Spinal cord (tissue), 10 donors: ENCODE data around the gene PROC. TPM values are rescaled to one million over a fixed set of nuclear protein-coding genes. Genes with fewer than 3 reads are reported as not detected.

Experiments used
- DNase-seq, 6 donors: peaks; one replicate each; pipeline versions ENCODE4 v3.0.0 to v3.0.0-alpha.2; 2013 to 2015; ENCODE audit warnings: low spot score in 6 of 6, low read depth in 4 of 6
- H3K27ac ChIP-seq: one replicate; pipeline ENCODE4 v1.5.1; 2013; ENCODE audit warnings: low read depth, low read length, control low read depth
- H3K27me3 ChIP-seq: one replicate; pipeline ENCODE4 v1.6.1; 2013; ENCODE audit warnings: low read length; ENCODE audit not compliant: control insufficient read depth, insufficient read depth
- H3K36me3 ChIP-seq: one replicate; pipeline ENCODE4 v1.6.1; 2013; ENCODE audit warnings: low read length; ENCODE audit not compliant: control insufficient read depth, insufficient read depth
- H3K4me1 ChIP-seq: one replicate; pipeline ENCODE4 v1.6.1; 2013; ENCODE audit warnings: low read length; ENCODE audit not compliant: control insufficient read depth, insufficient read depth
- H3K4me3 ChIP-seq: one replicate; pipeline ENCODE4 v1.5.1; 2013; ENCODE audit warnings: low read depth, low read length, control low read depth
- H3K9me3 ChIP-seq: one replicate; pipeline ENCODE4 v1.6.1; 2013; ENCODE audit warnings: low read length; ENCODE audit not compliant: control insufficient read depth, insufficient read depth
- WGBS: methylation state at CpG from one replicate; pipeline ENCODE4 v1.1.5; 2013; ENCODE audit warnings: missing lambda C conversion rate; ENCODE audit not compliant: insufficient coverage; 5-methylcytosine and 5-hydroxymethylcytosine counted together
- polyA plus RNA-seq, 2 donors: library from polyadenylated mRNA; unstranded; fragments of 120-200 nt; gene quantifications; one replicate each; pipeline ENCODE4 v1.2.1, GENCODE V29; 2013; ENCODE audit not compliant: insufficient read length in 2 of 2
- total RNA-seq, 2 donors: library from RNA; depleted of rRNA in 1 of 2; stranded (reverse); fragments of 120-200 nt in 1 of 2; fragments of >200 nt in 1 of 2; gene quantifications; one replicate each; pipeline versions ENCODE4 v1.2.3 to v1.2.4, GENCODE V29; 2013 to 2014
- donor health status: healthy.

Gene PROC
- total and polyA plus RNA-seq, 4 donors, result 0.99 to 7.0 (median 3.6) TPM

DNA sequence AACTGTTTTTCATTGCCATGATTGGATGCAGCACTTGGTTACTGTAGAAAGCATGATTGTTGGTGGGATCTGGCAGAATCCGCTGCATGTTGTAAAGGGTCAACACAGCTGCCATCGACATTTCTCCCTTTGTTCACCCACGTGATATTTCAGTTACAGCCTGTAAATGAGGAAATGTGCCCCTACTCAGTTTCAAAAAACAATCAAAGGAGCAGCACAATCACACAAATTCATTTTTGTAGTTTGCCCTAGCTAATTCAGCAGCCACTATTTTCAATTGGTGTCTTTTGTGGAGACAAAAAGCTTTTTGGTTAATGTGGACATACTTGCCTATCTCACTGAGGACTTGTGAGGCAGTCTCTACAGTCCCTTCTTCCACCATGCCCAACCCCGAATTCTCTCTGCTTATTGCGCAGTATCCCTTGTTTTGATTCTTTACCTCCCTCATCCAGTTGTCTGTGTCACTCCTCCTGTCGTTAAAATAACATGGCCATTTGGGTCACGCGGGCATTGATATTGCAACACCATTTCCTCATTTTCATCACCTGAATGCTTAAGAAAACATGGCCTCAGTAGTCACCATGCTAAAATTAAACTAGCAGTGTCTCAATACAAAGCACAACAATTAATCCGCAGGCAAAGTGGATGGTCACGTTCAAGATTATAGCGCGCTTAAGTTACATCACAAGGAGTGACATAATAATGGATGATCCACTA is 6.4 kb upstream of the PROC start:
- Histone ChIP-seq H3K4me1 (peaks cover 30% of the 10 kb centered on the region), H3K27ac (no peak overlapping the region), H3K4me3 (no peak overlapping the region), H3K27me3 (peaks cover 17% of the 10 kb centered on the region), H3K36me3 (no peaks in the 10 kb centered on the region), H3K9me3 (no peaks in the 10 kb centered on the region)
- 91% methylated on average over 7 of the region's 12 CpGs for WGBS
- peak in 2 of 6 donors; percentile 6 to 57 for DNase-seq

DNA sequence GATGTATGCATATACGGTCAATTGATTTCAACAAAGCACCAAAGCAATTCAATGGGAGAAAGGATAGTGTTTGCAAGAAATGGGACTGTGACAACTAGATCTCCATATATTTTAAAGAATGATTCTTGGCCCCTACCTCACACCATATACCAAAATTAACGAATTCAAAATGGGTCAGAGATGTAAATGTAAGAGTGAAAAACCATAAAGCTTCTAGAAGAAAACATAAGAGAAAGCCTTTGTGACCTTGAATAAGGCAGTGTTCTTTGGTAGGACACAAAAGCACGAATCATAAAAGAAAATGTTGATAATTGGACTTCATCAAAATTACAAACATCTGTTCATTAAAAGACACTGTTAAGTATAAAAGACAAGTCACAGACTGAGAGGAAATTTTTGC is 5.0 kb upstream of the PROC start:
- Histone ChIP-seq H3K27ac (no peak overlapping the region), H3K27me3 (peaks cover 21% of the 10 kb centered on the region), H3K4me3 (no peak overlapping the region), H3K4me1 (peaks cover 26% of the 10 kb centered on the region), H3K36me3 (no peaks in the 10 kb centered on the region), H3K9me3 (no peaks in the 10 kb centered on the region)
- WGBS, result no CpG with 5 or more reads among the region's 3 CpGs
- no peak for DNase-seq

DNA sequence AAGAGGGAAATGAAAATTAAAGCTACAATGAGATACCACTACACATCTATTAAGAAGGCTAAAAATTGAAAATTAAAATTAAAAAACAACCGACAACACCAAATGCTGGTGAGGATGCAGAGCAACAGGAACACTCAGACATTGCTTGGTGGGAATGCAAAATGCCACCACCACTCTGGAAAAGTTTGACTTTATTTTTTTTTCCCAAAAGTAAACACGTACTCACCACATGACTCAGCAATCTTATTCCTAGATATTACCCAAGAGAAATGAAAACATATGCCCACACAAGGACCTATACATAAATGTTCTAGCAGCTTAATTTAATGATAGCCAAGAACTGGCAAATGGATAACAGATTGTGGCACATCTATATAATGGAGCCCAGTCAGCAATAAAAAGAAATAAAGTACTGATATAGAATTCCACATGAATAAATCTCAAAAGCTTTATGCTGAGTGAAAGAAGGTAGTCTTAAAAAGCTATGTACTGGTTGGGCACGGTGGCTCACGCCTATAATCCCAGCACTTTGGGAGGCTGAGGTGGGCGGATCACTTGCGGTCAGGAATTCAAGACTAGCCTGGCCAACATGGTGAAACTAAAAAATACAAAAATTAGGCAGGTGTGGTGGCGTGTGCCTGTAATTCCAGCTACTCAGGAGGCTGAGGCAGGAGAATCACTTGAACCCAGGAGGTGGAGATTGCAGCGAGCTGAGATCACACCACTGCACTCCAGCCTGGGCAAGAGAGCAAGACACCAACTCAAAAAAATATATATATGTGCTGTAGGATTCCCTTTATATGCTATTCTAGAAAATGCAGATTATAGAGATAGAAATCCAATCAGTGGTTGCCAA is 4.2 kb upstream of the PROC start:
- no peak overlapping the region for H3K27ac ChIP-seq
- H3K4me3 ChIP-seq, result no peak overlapping the region
- WGBS, result 81% methylated on average over 5 of the region's 8 CpGs
- DNase-seq, result no peak
- H3K9me3 ChIP-seq, result no peaks in the 10 kb centered on the region
- H3K4me1 ChIP-seq, result peaks cover 18% of the 10 kb centered on the region
- peaks cover 21% of the 10 kb centered on the region for H3K27me3 ChIP-seq
- H3K36me3 ChIP-seq, result no peaks in the 10 kb centered on the region

DNA sequence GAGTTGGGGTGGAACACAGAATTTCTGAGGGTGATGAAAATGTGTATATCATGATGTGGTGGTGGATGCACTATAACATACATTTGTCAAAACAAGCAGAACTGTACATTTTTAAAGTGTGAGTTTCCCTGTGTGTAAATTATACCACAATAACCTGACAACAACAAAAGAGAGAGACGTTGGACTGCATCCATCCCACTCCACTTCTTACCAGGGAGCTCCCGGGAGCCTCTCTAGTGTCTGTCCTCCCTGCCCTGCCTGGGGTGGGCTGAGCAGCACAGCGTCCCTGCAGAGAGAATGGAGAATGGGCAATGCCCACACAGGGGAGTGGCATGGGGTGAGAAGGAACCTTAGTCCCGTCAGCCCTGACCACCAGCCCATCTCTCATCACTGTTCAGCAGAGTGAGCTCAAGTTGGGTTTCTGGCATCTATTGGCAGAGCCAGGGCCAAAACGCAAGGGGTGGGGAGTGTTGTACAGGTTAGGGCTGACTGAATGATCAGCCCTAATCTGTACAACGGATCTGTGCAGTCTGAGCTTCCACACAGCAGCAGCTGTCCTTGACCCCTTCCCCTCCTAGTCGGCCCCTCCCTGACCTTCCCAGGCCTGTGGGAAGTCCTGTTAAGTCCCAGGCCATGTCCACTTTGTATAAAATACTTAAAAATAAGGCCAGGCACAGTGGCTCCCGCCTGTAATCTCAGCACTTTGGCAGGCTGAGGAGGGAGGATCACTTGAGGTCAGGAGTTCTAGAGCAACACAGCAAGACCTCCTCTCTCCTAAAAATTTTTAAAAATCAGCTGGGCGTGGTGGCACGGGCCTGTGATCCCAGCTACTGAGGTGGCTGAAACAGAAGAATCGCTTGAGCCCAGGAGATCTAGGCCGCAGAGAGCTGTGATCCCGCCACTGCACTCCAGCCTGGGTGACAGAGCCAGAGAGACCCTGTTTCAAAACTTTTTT is 3.3 kb upstream of the PROC start:
- H3K9me3 ChIP-seq, result no peaks in the 10 kb centered on the region
- DNase-seq, result no peak
- no peak overlapping the region for H3K27ac ChIP-seq
- H3K4me3 ChIP-seq, result no peak overlapping the region
- peaks cover 21% of the 10 kb centered on the region for H3K27me3 ChIP-seq
- H3K4me1 ChIP-seq, result peaks cover 18% of the 10 kb centered on the region
- 83% methylated on average over 5 of the region's 13 CpGs for WGBS
- no peaks in the 10 kb centered on the region for H3K36me3 ChIP-seq

DNA sequence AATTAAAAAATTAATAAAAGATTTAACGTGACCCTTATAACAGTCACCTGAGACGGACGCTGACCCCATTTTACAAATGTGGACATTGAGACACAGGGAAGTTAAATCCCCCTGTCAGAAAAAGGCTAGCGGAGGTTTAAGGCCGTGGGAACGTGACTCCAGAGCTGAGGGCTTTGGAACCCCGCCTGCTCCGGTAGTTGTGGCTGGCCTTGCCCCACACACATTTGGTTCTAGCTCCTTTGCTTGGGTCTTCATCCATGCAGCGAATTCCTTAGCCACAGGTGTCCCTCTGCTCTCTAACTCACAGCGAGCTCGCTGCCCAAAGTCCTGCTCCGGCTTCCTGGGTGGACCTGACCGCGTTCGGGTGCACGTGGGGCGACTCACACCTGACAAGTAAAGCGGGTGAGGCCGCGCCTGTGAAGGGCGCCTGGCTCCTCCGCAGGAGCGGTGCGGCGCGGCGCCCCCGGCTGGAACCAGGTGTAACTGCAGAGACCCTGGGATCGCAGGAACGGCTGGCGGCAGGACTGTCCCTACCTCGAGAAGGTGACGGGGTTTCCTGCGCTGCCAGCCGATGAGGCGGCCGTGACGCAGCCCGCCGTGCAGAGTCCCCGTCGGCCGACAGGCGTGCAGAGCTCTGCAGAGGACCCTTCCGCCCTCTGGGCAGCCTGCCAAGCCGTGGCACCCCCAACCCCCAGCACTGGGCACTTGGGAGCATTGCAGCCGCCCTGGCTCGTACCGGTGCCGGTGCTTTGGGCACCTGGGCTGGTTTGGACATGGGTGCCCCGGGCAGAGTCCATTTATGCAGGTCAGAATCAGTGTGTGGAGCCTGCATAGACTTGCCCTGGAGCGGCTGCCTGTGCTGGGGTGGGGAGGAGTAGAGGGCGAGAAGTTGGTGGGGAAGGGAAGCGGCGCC is 2.4 kb upstream of the PROC start:
- DNase-seq, result peak in 2 of 6 donors; percentile 36 to 57
- no peak overlapping the region for H3K27ac ChIP-seq
- 9% methylated on average over 51 of the region's 55 CpGs for WGBS
- H3K4me1 ChIP-seq, result peaks cover 18% of the 10 kb centered on the region
- H3K9me3 ChIP-seq, result no peaks in the 10 kb centered on the region
- H3K4me3 ChIP-seq, result peak overlapping the region; percentile 25
- peaks cover 21% of the 10 kb centered on the region for H3K27me3 ChIP-seq
- H3K36me3 ChIP-seq, result no peaks in the 10 kb centered on the region

DNA sequence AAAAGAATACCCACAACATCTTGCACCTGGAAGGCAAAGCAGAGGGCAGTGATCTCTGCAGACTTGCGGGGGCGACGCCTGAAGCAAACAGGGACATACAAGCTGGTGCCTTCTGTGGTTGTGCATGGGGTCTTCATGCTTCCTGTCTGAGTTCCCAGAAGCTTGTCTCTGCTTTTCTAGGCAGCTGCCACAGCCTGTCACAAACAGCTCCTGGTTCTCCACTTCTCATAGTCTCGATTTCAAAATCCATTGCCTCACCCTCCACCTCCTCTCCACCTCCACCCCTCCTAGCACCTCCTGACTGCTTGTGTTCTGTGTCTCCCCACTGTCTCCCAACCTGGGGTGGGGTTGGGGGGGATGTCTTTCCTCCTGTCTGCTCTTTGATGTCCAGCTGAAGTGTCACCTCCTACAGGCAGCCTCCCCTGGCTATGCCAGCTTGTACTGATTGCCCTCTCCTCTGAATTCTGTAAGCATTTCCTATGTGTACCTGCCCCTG is 1.7 kb upstream of the PROC start:
- peak overlapping the region; percentile 25 for H3K4me3 ChIP-seq
- H3K9me3 ChIP-seq, result no peaks in the 10 kb centered on the region
- no peaks in the 10 kb centered on the region for H3K36me3 ChIP-seq
- WGBS, result 49% methylated on average over 3 of the region's 4 CpGs
- peak in 1 of 6 donors; percentile 6 for DNase-seq
- no peak overlapping the region for H3K27ac ChIP-seq
- peaks cover 21% of the 10 kb centered on the region for H3K27me3 ChIP-seq
- peaks cover 18% of the 10 kb centered on the region for H3K4me1 ChIP-seq

DNA sequence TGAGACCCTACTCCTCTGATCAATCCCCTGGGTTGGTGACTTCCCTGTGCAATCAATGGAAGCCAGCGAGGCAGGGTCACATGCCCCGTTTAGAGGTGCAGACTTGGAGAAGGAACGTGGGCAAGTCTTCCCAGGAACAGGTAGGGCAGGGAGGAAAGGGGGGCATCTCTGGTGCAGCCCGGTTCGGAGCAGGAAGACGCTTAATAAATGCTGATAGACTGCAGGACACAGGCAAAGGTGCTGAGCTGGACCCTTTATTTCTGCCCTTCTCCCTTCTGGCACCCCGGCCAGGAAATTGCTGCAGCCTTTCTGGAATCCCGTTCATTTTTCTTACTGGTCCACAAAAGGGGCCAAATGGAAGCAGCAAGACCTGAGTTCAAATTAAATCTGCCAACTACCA is 821 bp upstream of the PROC start:
- WGBS, result 84% methylated on average over 8 of the region's 8 CpGs
- Histone ChIP-seq H3K36me3 (no peaks in the 10 kb centered on the region), H3K4me1 (peaks cover 21% of the 10 kb centered on the region), H3K27me3 (peaks cover 30% of the 10 kb centered on the region), H3K27ac (no peak overlapping the region), H3K4me3 (no peak overlapping the region), H3K9me3 (no peaks in the 10 kb centered on the region)
- DNase-seq, result no peak

DNA sequence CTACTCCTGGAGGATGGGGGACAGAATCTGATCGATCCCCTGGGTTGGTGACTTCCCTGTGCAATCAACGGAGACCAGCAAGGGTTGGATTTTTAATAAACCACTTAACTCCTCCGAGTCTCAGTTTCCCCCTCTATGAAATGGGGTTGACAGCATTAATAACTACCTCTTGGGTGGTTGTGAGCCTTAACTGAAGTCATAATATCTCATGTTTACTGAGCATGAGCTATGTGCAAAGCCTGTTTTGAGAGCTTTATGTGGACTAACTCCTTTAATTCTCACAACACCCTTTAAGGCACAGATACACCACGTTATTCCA is 844 bp downstream of the PROC start:
- H3K36me3 ChIP-seq, result no peaks in the 10 kb centered on the region
- 100% methylated on average over 1 of the region's 4 CpGs for WGBS
- DNase-seq, result no peak
- no peak overlapping the region for H3K27ac ChIP-seq
- H3K4me3 ChIP-seq, result no peak overlapping the region
- H3K27me3 ChIP-seq, result peaks cover 46% of the 10 kb centered on the region
- H3K4me1 ChIP-seq, result peaks cover 28% of the 10 kb centered on the region
- no peaks in the 10 kb centered on the region for H3K9me3 ChIP-seq
